GM23338 (cell line): ENCODE data around the gene NPM1. TPM values are rescaled to one million over a fixed set of nuclear protein-coding genes. Genes with fewer than 3 reads are reported as not detected.

ENCODE experiments used
- ATAC-seq: fragments of 200-7000 bp; cut with Tn5 transposase; 3 replicates; pipeline ENCODE4 v1.9.1; 2020
- DNase-seq: peaks from one replicate; pipeline ENCODE4 v3.0.0-alpha.2; 2015; ENCODE audit warnings: low spot score
- H2AFZ ChIP-seq: fragments of 200-600 bp; sonication (generic); 2 replicates; pipeline ENCODE4 v1.8.0; 2016; ENCODE audit warnings: antibody characterized with exemption, mild to moderate bottlenecking, moderate library complexity
- H3F3A ChIP-seq: fragments of 200-600 bp; sonication (generic); replicated peaks from 2 replicates; pipeline ENCODE4 v1.8.0; 2017; ENCODE audit warnings: antibody characterized with exemption, mixed run types, low read depth
- H3K27ac ChIP-seq: fragments of 200-600 bp; sonication (generic); 2 replicates; pipeline ENCODE4 v1.6.1; 2016; ENCODE audit warnings: low read depth
- H3K27me3 ChIP-seq: fragments of 200-600 bp; sonication (generic); 2 replicates; pipeline ENCODE4 v1.8.0; 2016; ENCODE audit warnings: mild to moderate bottlenecking, mixed run types, moderate library complexity; ENCODE audit not compliant: insufficient read depth
- H3K36me3 ChIP-seq: fragments of 200-600 bp; sonication (generic); 2 replicates; pipeline ENCODE4 v1.8.0; 2016; ENCODE audit warnings: mild to moderate bottlenecking; ENCODE audit not compliant: insufficient read depth
- H3K4me1 ChIP-seq: fragments of 200-600 bp; sonication (generic); 2 replicates; pipeline ENCODE4 v1.8.0; 2016; ENCODE audit warnings: mild to moderate bottlenecking, moderate library complexity; ENCODE audit not compliant: insufficient read depth
- H3K4me2 ChIP-seq: fragments of 200-600 bp; sonication (generic); 2 replicates; pipeline ENCODE4 v1.7.1; 2017; ENCODE audit warnings: mixed run types
- H3K4me3 ChIP-seq: fragments of 200-600 bp; sonication (generic); 2 replicates; pipeline ENCODE4 v1.6.1; 2016; ENCODE audit warnings: mixed run types
- H3K79me2 ChIP-seq: fragments of 200-600 bp; sonication (generic); replicated peaks from 2 replicates; pipeline ENCODE4 v1.8.0; 2017; ENCODE audit warnings: mild to moderate bottlenecking; ENCODE audit not compliant: insufficient read depth
- H3K9me2 ChIP-seq: fragments of 200-600 bp; sonication (generic); 2 replicates; pipeline ENCODE4 v1.8.0; 2017; ENCODE audit not compliant: insufficient read depth
- H4K20me1 ChIP-seq: fragments of 200-600 bp; sonication (generic); replicated peaks from 2 replicates; pipeline ENCODE4 v1.8.0; 2017; ENCODE audit warnings: mild to moderate bottlenecking; ENCODE audit not compliant: insufficient read depth
- H3K27ac Mint-ChIP-seq: 2 replicates; pipeline ENCODE4 v1.8.0; 2020; ENCODE audit warnings: inconsistent platforms, mild to moderate bottlenecking, moderate library complexity, mixed read lengths
- H3K27me3 Mint-ChIP-seq: 3 replicates; pipeline ENCODE4 v1.8.0; 2022; ENCODE audit warnings: low read depth, mild to moderate bottlenecking, moderate library complexity, mixed read lengths, inconsistent platforms; ENCODE audit not compliant: insufficient read depth, poor library complexity
- H3K36me3 Mint-ChIP-seq: 3 replicates; pipeline ENCODE4 v1.8.0; 2021; ENCODE audit warnings: low read depth, mild to moderate bottlenecking, inconsistent platforms, moderate library complexity, mixed read lengths
- H3K4me1 Mint-ChIP-seq: 3 replicates; pipeline ENCODE4 v1.8.0; 2020; ENCODE audit warnings: mild to moderate bottlenecking, inconsistent platforms, mixed read lengths
- H3K4me3 Mint-ChIP-seq: 3 replicates; pipeline ENCODE4 v1.8.0; 2021; ENCODE audit warnings: moderate library complexity, mild to moderate bottlenecking, inconsistent platforms, mixed read lengths
- H3K9me3 Mint-ChIP-seq: 3 replicates; pipeline ENCODE4 v1.8.0; 2020; ENCODE audit warnings: moderate library complexity, mild to moderate bottlenecking, inconsistent platforms, mixed read lengths
- CREB1 ChIP-seq: fragments of 250-450 bp; sonication (Bioruptor Pico); IDR thresholded peaks from 2 replicates; pipeline ENCODE4 v1.5.0; 2020; ENCODE audit warnings: low read depth, mild to moderate bottlenecking, moderate library complexity
- EZH2 ChIP-seq: fragments of 200-600 bp; sonication (generic); IDR thresholded peaks from one replicate; pipeline ENCODE4 v1.8.0; 2017; ENCODE audit warnings: antibody characterized with exemption, mild to moderate bottlenecking, low read depth; ENCODE audit not compliant: unreplicated experiment
- EZH2phosphoT487 ChIP-seq: fragments of 200-600 bp; sonication (generic); IDR thresholded peaks from one replicate; pipeline ENCODE4 v1.8.1; 2018; ENCODE audit warnings: antibody characterized with exemption; ENCODE audit not compliant: unreplicated experiment
- JUNB ChIP-seq: IDR thresholded peaks from one replicate; pipeline ENCODE4 v1.6.1; 2016; ENCODE audit warnings: antibody characterized with exemption; ENCODE audit not compliant: unreplicated experiment
- NANOG ChIP-seq: IDR thresholded peaks from 2 replicates; pipeline ENCODE4 v1.6.1; 2016; ENCODE audit warnings: antibody characterized with exemption, borderline replicate concordance
- POLR2AphosphoS5 ChIP-seq: IDR thresholded peaks from 2 replicates; pipeline ENCODE4 v1.6.1; 2016; ENCODE audit warnings: antibody characterized with exemption, low read depth
- STAT1 ChIP-seq: IDR thresholded peaks from one replicate; pipeline ENCODE4 v1.6.1; 2016; ENCODE audit warnings: antibody characterized with exemption; ENCODE audit not compliant: unreplicated experiment
- ZNF114 ChIP-seq: fragments of 250-450 bp; sonication (Bioruptor Pico); IDR thresholded peaks from 2 replicates; pipeline ENCODE4 v1.5.0; 2020; ENCODE audit warnings: mild to moderate bottlenecking, moderate library complexity
- polyA plus RNA-seq: library from polyadenylated mRNA; unstranded; fragments of >200 nt; fragmentation: Nextera tagmentation; extraction: Ambion mirVana; gene quantifications from 2 replicates; pipeline ENCODE4 v1.2.1, GENCODE V29; 2016
- total RNA-seq: library from RNA; depleted of rRNA; stranded (reverse); fragments of >200 nt; shearing (Covaris generic); gene quantifications from 2 replicates; pipeline ENCODE4 v1.2.3, GENCODE V29; 2014
- TF ChIP-seq, protein P1 (sequence below): IDR thresholded peaks from 2 replicates; pipeline ENCODE4 v1.6.1; 2016; ENCODE audit warnings: antibody characterized with exemption
- TF ChIP-seq, protein P2 (sequence below): IDR thresholded peaks from one replicate; pipeline ENCODE4 v1.6.1; 2018; ENCODE audit warnings: antibody characterized with exemption; ENCODE audit not compliant: unreplicated experiment
- TF ChIP-seq, protein P3 (sequence below), 2 experiments: fragments of 200-600 bp in 1 of 2; sonication (generic) in 1 of 2; conservative IDR thresholded peaks; 2 replicates each; pipeline versions ENCODE4 v1.5.1 to v1.6.1; 2016 to 2017; ENCODE audit warnings: antibody characterized with exemption in 2 of 2, low read depth in 2 of 2, mild to moderate bottlenecking in 2 of 2, moderate library complexity in 1 of 2
- TF ChIP-seq, protein P4 (sequence below): fragments of 250-450 bp; sonication (Bioruptor Pico); IDR thresholded peaks from 2 replicates; pipeline ENCODE4 v1.5.0; 2020; ENCODE audit warnings: mild to moderate bottlenecking, moderate library complexity

NPM1 gene
- total and polyA plus RNA-seq, 2 experiments from 2014 or later = 3,739 to 5,242 TPM

- no peak for TF ChIP-seq POLR2AphosphoS5
- TF ChIP-seq EZH2phosphoT487 = no peak
- TF ChIP-seq EZH2 = no peak
- TF ChIP-seq ZNF114 (CRISPR knock-in tag) = no peak
- TF ChIP-seq, protein P1, sequence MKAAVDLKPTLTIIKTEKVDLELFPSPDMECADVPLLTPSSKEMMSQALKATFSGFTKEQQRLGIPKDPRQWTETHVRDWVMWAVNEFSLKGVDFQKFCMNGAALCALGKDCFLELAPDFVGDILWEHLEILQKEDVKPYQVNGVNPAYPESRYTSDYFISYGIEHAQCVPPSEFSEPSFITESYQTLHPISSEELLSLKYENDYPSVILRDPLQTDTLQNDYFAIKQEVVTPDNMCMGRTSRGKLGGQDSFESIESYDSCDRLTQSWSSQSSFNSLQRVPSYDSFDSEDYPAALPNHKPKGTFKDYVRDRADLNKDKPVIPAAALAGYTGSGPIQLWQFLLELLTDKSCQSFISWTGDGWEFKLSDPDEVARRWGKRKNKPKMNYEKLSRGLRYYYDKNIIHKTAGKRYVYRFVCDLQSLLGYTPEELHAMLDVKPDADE = no peak
- TF ChIP-seq, protein P2, sequence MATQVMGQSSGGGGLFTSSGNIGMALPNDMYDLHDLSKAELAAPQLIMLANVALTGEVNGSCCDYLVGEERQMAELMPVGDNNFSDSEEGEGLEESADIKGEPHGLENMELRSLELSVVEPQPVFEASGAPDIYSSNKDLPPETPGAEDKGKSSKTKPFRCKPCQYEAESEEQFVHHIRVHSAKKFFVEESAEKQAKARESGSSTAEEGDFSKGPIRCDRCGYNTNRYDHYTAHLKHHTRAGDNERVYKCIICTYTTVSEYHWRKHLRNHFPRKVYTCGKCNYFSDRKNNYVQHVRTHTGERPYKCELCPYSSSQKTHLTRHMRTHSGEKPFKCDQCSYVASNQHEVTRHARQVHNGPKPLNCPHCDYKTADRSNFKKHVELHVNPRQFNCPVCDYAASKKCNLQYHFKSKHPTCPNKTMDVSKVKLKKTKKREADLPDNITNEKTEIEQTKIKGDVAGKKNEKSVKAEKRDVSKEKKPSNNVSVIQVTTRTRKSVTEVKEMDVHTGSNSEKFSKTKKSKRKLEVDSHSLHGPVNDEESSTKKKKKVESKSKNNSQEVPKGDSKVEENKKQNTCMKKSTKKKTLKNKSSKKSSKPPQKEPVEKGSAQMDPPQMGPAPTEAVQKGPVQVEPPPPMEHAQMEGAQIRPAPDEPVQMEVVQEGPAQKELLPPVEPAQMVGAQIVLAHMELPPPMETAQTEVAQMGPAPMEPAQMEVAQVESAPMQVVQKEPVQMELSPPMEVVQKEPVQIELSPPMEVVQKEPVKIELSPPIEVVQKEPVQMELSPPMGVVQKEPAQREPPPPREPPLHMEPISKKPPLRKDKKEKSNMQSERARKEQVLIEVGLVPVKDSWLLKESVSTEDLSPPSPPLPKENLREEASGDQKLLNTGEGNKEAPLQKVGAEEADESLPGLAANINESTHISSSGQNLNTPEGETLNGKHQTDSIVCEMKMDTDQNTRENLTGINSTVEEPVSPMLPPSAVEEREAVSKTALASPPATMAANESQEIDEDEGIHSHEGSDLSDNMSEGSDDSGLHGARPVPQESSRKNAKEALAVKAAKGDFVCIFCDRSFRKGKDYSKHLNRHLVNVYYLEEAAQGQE = no peak
- TF ChIP-seq CREB1 (CRISPR knock-in tag) = no peak
- TF ChIP-seq STAT1 = no peak
- no peak for TF ChIP-seq JUNB
Observed at GRCh38 chr5:171369056-171369455, 18.6 kb upstream of the NPM1 start (continued).

DNA sequence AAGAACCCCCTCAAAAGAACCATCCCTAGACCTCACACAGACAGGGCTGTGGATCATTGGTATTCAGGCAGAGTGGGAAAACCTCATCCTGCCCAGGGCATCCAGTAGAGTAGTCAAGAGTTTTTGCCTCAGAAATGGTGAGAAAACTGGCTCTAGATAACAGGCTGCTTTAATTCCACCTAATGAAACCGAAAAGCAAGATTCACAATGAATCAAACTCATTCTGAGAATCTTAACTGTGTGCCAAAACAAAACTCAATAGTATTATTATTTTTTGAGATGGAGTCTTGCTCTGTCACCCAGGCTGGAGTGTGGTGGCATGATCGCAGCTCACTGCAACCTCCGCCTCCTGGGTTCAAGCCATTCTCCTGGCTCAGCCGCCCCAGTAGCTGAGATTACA is 17.8 kb upstream of the NPM1 start:
- H3K27me3 ChIP-seq = no peaks in the 10 kb centered on the region
- H4K20me1 ChIP-seq = no peaks in the 10 kb centered on the region
- DNase-seq (no peak), ATAC-seq (no peak)
- Mint-ChIP-seq H3K27me3 (peaks cover 8% of the 10 kb centered on the region), H3K4me1 (no peaks in the 10 kb centered on the region), H3K4me3 (no peak overlapping the region), H3K36me3 (no peaks in the 10 kb centered on the region), H3K9me3 (0 out of 3 replicates have a peak, but pooled peaks cover 3% of the 10 kb centered on the region), H3K27ac (no peak overlapping the region)
- no peaks in the 10 kb centered on the region for H3F3A ChIP-seq
- no peak overlapping the region for H3K4me3 ChIP-seq
- no peaks in the 10 kb centered on the region for H3K9me2 ChIP-seq
- no peaks in the 10 kb centered on the region for H3K79me2 ChIP-seq
- no peaks in the 10 kb centered on the region for H3K36me3 ChIP-seq
- no peaks in the 10 kb centered on the region for H3K4me1 ChIP-seq
- H2AFZ ChIP-seq = no peak overlapping the region
- H3K4me2 ChIP-seq = no peak overlapping the region
- no peak overlapping the region for H3K27ac ChIP-seq
- TF ChIP-seq JUNB = no peak
- TF ChIP-seq, protein P3, sequence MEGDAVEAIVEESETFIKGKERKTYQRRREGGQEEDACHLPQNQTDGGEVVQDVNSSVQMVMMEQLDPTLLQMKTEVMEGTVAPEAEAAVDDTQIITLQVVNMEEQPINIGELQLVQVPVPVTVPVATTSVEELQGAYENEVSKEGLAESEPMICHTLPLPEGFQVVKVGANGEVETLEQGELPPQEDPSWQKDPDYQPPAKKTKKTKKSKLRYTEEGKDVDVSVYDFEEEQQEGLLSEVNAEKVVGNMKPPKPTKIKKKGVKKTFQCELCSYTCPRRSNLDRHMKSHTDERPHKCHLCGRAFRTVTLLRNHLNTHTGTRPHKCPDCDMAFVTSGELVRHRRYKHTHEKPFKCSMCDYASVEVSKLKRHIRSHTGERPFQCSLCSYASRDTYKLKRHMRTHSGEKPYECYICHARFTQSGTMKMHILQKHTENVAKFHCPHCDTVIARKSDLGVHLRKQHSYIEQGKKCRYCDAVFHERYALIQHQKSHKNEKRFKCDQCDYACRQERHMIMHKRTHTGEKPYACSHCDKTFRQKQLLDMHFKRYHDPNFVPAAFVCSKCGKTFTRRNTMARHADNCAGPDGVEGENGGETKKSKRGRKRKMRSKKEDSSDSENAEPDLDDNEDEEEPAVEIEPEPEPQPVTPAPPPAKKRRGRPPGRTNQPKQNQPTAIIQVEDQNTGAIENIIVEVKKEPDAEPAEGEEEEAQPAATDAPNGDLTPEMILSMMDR (conservative IDR thresholded peaks at IDR 0.05; ENCODE audit: low read depth in 2 of 2) = no peak
- TF ChIP-seq NANOG = no peak
- TF ChIP-seq ZNF114 (CRISPR knock-in tag) = no peak
- no peak for TF ChIP-seq CREB1 (CRISPR knock-in tag)
- no peak for TF ChIP-seq EZH2
- TF ChIP-seq, protein P4, sequence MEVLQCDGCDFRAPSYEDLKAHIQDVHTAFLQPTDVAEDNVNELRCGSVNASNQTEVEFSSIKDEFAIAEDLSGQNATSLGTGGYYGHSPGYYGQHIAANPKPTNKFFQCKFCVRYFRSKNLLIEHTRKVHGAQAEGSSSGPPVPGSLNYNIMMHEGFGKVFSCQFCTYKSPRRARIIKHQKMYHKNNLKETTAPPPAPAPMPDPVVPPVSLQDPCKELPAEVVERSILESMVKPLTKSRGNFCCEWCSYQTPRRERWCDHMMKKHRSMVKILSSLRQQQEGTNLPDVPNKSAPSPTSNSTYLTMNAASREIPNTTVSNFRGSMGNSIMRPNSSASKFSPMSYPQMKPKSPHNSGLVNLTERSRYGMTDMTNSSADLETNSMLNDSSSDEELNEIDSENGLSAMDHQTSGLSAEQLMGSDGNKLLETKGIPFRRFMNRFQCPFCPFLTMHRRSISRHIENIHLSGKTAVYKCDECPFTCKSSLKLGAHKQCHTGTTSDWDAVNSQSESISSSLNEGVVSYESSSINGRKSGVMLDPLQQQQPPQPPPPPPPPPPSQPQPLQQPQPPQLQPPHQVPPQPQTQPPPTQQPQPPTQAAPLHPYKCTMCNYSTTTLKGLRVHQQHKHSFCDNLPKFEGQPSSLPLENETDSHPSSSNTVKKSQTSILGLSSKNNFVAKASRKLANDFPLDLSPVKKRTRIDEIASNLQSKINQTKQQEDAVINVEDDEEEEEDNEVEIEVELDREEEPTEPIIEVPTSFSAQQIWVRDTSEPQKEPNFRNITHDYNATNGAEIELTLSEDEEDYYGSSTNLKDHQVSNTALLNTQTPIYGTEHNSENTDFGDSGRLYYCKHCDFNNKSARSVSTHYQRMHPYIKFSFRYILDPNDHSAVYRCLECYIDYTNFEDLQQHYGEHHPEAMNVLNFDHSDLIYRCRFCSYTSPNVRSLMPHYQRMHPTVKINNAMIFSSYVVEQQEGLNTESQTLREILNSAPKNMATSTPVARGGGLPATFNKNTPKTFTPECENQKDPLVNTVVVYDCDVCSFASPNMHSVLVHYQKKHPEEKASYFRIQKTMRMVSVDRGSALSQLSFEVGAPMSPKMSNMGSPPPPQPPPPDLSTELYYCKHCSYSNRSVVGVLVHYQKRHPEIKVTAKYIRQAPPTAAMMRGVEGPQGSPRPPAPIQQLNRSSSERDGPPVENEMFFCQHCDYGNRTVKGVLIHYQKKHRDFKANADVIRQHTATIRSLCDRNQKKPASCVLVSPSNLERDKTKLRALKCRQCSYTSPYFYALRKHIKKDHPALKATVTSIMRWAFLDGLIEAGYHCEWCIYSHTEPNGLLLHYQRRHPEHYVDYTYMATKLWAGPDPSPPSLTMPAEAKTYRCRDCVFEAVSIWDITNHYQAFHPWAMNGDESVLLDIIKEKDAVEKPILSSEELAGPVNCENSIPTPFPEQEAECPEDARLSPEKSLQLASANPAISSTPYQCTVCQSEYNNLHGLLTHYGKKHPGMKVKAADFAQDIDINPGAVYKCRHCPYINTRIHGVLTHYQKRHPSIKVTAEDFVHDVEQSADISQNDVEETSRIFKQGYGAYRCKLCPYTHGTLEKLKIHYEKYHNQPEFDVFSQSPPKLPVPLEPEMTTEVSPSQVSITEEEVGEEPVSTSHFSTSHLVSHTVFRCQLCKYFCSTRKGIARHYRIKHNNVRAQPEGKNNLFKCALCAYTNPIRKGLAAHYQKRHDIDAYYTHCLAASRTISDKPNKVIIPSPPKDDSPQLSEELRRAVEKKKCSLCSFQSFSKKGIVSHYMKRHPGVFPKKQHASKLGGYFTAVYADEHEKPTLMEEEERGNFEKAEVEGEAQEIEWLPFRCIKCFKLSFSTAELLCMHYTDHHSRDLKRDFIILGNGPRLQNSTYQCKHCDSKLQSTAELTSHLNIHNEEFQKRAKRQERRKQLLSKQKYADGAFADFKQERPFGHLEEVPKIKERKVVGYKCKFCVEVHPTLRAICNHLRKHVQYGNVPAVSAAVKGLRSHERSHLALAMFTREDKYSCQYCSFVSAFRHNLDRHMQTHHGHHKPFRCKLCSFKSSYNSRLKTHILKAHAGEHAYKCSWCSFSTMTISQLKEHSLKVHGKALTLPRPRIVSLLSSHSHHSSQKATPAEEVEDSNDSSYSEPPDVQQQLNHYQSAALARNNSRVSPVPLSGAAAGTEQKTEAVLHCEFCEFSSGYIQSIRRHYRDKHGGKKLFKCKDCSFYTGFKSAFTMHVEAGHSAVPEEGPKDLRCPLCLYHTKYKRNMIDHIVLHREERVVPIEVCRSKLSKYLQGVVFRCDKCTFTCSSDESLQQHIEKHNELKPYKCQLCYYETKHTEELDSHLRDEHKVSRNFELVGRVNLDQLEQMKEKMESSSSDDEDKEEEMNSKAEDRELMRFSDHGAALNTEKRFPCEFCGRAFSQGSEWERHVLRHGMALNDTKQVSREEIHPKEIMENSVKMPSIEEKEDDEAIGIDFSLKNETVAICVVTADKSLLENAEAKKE (CRISPR knock-in tag) = no peak
- TF ChIP-seq, protein P1 = no peak
